ENCODE results near the gene ARL8A. TPM values are rescaled to one million over a fixed set of nuclear protein-coding genes. Genes with fewer than 3 reads are reported as not detected.

The ARL8A gene
- total and polyA plus RNA-seq, 10 donors: 16.2 to 104 (median 47.6) TPM

GRCh38 chr1:202187697-202188407 lies 43.3 kb upstream of the ARL8A start:
- no peak for TF ChIP-seq POLR2AphosphoS5 (IDR thresholded peaks at IDR 0.05)
- TF ChIP-seq POLR2A (IDR thresholded peaks at IDR 0.05): no peak
- TF ChIP-seq CTCF (IDR thresholded peaks at IDR 0.05 in 8 of 11, conservative IDR thresholded peaks at IDR 0.05 in 3 of 11): no peak
- DNase-seq: no peak
- no peak overlapping the region for H3K4me3 ChIP-seq
- H3K4me1 ChIP-seq: peaks cover 0 to 19% (median 7%) of the 10 kb centered on the region in 6 donors
- H3K27me3 ChIP-seq (replicated peaks in 1 of 7): peaks cover 0 to 28% (median 3%) of the 10 kb centered on the region in 7 donors
- H3K36me3 ChIP-seq: no peaks in the 10 kb centered on the region
- intact Hi-C loops (cut with DNase I; ENCODE audit: low total_unique reads): loop anchor here (2.0 to 10.0 kb wide), 2 partner anchors 127 to 527 kb away; partner anchors contain the start of gene SYT2
- 54 to 85% (median 71%) methylated on average over 6 to 8 of the region's 8 CpGs for WGBS, 5 donors
- no peak overlapping the region for H3K27ac ChIP-seq
- no peaks in the 10 kb centered on the region for H3K9me3 ChIP-seq

GRCh38 chr1:202187041-202187671 lies 42.6 kb upstream of the ARL8A start:
- Histone ChIP-seq H3K4me3 (no peak overlapping the region), H3K9me3 (no peaks in the 10 kb centered on the region), H3K27me3 (replicated peaks in 1 of 7) (peaks cover 0 to 22% (median 0%) of the 10 kb centered on the region in 7 donors), H3K27ac (no peak overlapping the region), H3K36me3 (no peaks in the 10 kb centered on the region), H3K4me1 (peaks cover 0 to 14% (median 6%) of the 10 kb centered on the region in 6 donors)
- peak; percentile 69 for DNase-seq
- WGBS, 5 donors: 68 to 77% (median 72%) methylated on average over 3 to 8 of the region's 8 CpGs
- intact Hi-C loops (cut with DNase I; ENCODE audit: low total_unique reads): loop anchor here (10.0 kb wide), 1 partner anchor 528 kb away; the partner anchor contains the start of gene SYT2
- no peak for TF ChIP-seq CTCF (IDR thresholded peaks at IDR 0.05 in 8 of 11, conservative IDR thresholded peaks at IDR 0.05 in 3 of 11)
- no peak for TF ChIP-seq POLR2A (IDR thresholded peaks at IDR 0.05)
- no peak for TF ChIP-seq POLR2AphosphoS5 (IDR thresholded peaks at IDR 0.05)

GRCh38 chr1:202186327-202186726 lies 41.8 kb upstream of the ARL8A start:
- DNase-seq: peak; percentile 52
- 81 to 96% (median 92%) methylated on average over 4 to 7 of the region's 7 CpGs for WGBS, 5 donors
- intact Hi-C loops (cut with DNase I; ENCODE audit: low total_unique reads): loop anchor here (10.0 kb wide), 1 partner anchor 528 kb away; the partner anchor contains the start of gene SYT2
- Histone ChIP-seq H3K27me3 (replicated peaks in 1 of 7) (peaks cover 0 to 22% (median 0%) of the 10 kb centered on the region in 7 donors), H3K4me3 (no peak overlapping the region), H3K4me1 (peaks cover 0 to 14% (median 6%) of the 10 kb centered on the region in 6 donors), H3K27ac (no peak overlapping the region), H3K9me3 (no peaks in the 10 kb centered on the region), H3K36me3 (no peaks in the 10 kb centered on the region)
- no peak for TF ChIP-seq POLR2AphosphoS5 (IDR thresholded peaks at IDR 0.05)
- no peak for TF ChIP-seq POLR2A (IDR thresholded peaks at IDR 0.05)
- TF ChIP-seq CTCF (IDR thresholded peaks at IDR 0.05 in 8 of 11, conservative IDR thresholded peaks at IDR 0.05 in 3 of 11): no peak
